ENCODE results near the gene SORCS2. TPM values are rescaled to one million over a fixed set of nuclear protein-coding genes. Genes with fewer than 3 reads are reported as not detected.

SORCS2 gene
- total RNA-seq, 8 experiments from 2014 or later: 1.8 to 14.0 (median 5.3) TPM

- WGBS, 10 experiments: 78 to 100% (median 94%) methylated on average over 1 to 6 of the region's 15 CpGs; no CpG with 5 or more reads in 2 of the 10 experiments
- Histone ChIP-seq H3K27ac (no peak overlapping the region), H3K4me1 (replicated peaks in 1 of 2) (peaks cover 13 to 19% of the 10 kb centered on the region in 2 donors), H3K4me3 (no peak overlapping the region)
- ATAC-seq (replicated peaks in 6 of 8): no peak
- in situ Hi-C loops (cut with MboI; ENCODE audit: low pct_unique_long_range_greater_than_20kb in 2 of 9, low sequenced_read_pairs in 9 of 9, unreplicated experiment in 9 of 9): no loop called here
Measured at GRCh38 chr4:7239101-7239820, 46.9 kb downstream of the SORCS2 start.

GRCh38 chr4:7239844-7240243, 47.5 kb downstream of the SORCS2 start:
- peak overlapping the region; percentile 10 to 18 for H3K27ac ChIP-seq
- WGBS, 10 experiments: 75 to 95% (median 87%) methylated on average over 4 to 10 of the region's 13 CpGs; no CpG with 5 or more reads in 5 of the 10 experiments
- ATAC-seq (replicated peaks in 6 of 8): peak in 2 of 8 experiments; percentile 7 to 20
- peaks cover 13 to 19% of the 10 kb centered on the region in 2 donors for H3K4me1 ChIP-seq (replicated peaks in 1 of 2)
- no peak overlapping the region for H3K4me3 ChIP-seq
- in situ Hi-C loops (cut with MboI; ENCODE audit: low pct_unique_long_range_greater_than_20kb in 2 of 9, low sequenced_read_pairs in 9 of 9, unreplicated experiment in 9 of 9): no loop called here

GRCh38 chr4:7240306-7240705, 48.0 kb downstream of the SORCS2 start:
- ATAC-seq (replicated peaks in 6 of 8): peak in 4 of 8 experiments; percentile 22 to 59 (median 42)
- peak overlapping the region; percentile 10 to 18 for H3K27ac ChIP-seq
- in situ Hi-C loops (cut with MboI; ENCODE audit: low pct_unique_long_range_greater_than_20kb in 2 of 9, low sequenced_read_pairs in 9 of 9, unreplicated experiment in 9 of 9): no loop called here
- peaks cover 13 to 19% of the 10 kb centered on the region in 2 donors for H3K4me1 ChIP-seq (replicated peaks in 1 of 2)
- no peak overlapping the region for H3K4me3 ChIP-seq
- WGBS, 10 experiments: 63 to 88% (median 75%) methylated on average over 1 to 11 of the region's 12 CpGs; no CpG with 5 or more reads in 3 of the 10 experiments

GRCh38 chr4:7241597-7242125, 49.3 kb downstream of the SORCS2 start:
- in situ Hi-C loops (cut with MboI; ENCODE audit: low pct_unique_long_range_greater_than_20kb in 2 of 9, low sequenced_read_pairs in 9 of 9, unreplicated experiment in 9 of 9): no loop called here
- Histone ChIP-seq H3K27ac (no peak overlapping the region), H3K4me1 (replicated peaks in 1 of 2) (peaks cover 13 to 19% of the 10 kb centered on the region in 2 donors), H3K4me3 (no peak overlapping the region)
- ATAC-seq (replicated peaks in 6 of 8): peak in 2 of 8 experiments; percentile 17 to 24
- WGBS, 10 experiments: 55 to 96% (median 88%) methylated on average over 2 to 18 of the region's 18 CpGs; no CpG with 5 or more reads in 2 of the 10 experiments

- in situ Hi-C loops (cut with MboI; ENCODE audit: low pct_unique_long_range_greater_than_20kb in 2 of 9, low sequenced_read_pairs in 9 of 9, unreplicated experiment in 9 of 9): no loop called here
- Histone ChIP-seq H3K4me1 (replicated peaks in 1 of 2) (peaks cover 13 to 19% of the 10 kb centered on the region in 2 donors), H3K27ac (no peak overlapping the region), H3K4me3 (no peak overlapping the region)
- ATAC-seq (replicated peaks in 6 of 8): no peak
- WGBS, 10 experiments: 67 to 100% (median 89%) methylated on average over 1 to 10 of the region's 13 CpGs; no CpG with 5 or more reads in 5 of the 10 experiments
Measured at GRCh38 chr4:7242766-7243165, 50.4 kb downstream of the SORCS2 start.

GRCh38 chr4:7243609-7244330, 51.4 kb downstream of the SORCS2 start:
- 80 to 93% methylated on average over 2 to 7 of the region's 21 CpGs; no CpG with 5 or more reads in 8 of the 10 experiments for WGBS, 10 experiments
- no peak overlapping the region for H3K4me3 ChIP-seq
- ATAC-seq (replicated peaks in 6 of 8): no peak
- in situ Hi-C loops (cut with MboI; ENCODE audit: low pct_unique_long_range_greater_than_20kb in 2 of 9, low sequenced_read_pairs in 9 of 9, unreplicated experiment in 9 of 9): no loop called here
- H3K27ac ChIP-seq: no peak overlapping the region
- H3K4me1 ChIP-seq (replicated peaks in 1 of 2): peaks cover 13 to 19% of the 10 kb centered on the region in 2 donors

GRCh38 chr4:7244331-7244665, 52.0 kb downstream of the SORCS2 start:
- in situ Hi-C loops (cut with MboI; ENCODE audit: low pct_unique_long_range_greater_than_20kb in 2 of 9, low sequenced_read_pairs in 9 of 9, unreplicated experiment in 9 of 9): no loop called here
- no peak overlapping the region for H3K27ac ChIP-seq
- no peak overlapping the region for H3K4me3 ChIP-seq
- peak in 1 of 8 experiments; percentile 33 for ATAC-seq (replicated peaks in 6 of 8)
- peaks cover 13 to 18% of the 10 kb centered on the region in 2 donors for H3K4me1 ChIP-seq (replicated peaks in 1 of 2)
- WGBS, 10 experiments: 10 to 100% (median 90%) methylated on average over 1 to 7 of the region's 16 CpGs; no CpG with 5 or more reads in 3 of the 10 experiments

GRCh38 chr4:7244751-7245320, 52.5 kb downstream of the SORCS2 start:
- no peak for ATAC-seq (replicated peaks in 6 of 8)
- H3K27ac ChIP-seq: no peak overlapping the region
- WGBS, 10 experiments: 40 to 100% (median 91%) methylated on average over 1 to 2 of the region's 12 CpGs; no CpG with 5 or more reads in 4 of the 10 experiments
- in situ Hi-C loops (cut with MboI; ENCODE audit: low pct_unique_long_range_greater_than_20kb in 2 of 9, low sequenced_read_pairs in 9 of 9, unreplicated experiment in 9 of 9): no loop called here
- H3K4me1 ChIP-seq (replicated peaks in 1 of 2): peaks cover 8 to 15% of the 10 kb centered on the region in 2 donors
- H3K4me3 ChIP-seq: no peak overlapping the region

GRCh38 chr4:7247521-7247920, 55.2 kb downstream of the SORCS2 start:
- ATAC-seq (replicated peaks in 6 of 8): no peak
- 16 to 100% (median 87%) methylated on average over 1 to 11 of the region's 15 CpGs; no CpG with 5 or more reads in 3 of the 10 experiments for WGBS, 10 experiments
- in situ Hi-C loops (cut with MboI; ENCODE audit: low pct_unique_long_range_greater_than_20kb in 2 of 9, low sequenced_read_pairs in 9 of 9, unreplicated experiment in 9 of 9): no loop called here
- Histone ChIP-seq H3K4me1 (replicated peaks in 1 of 2) (peaks cover 10 to 15% of the 10 kb centered on the region in 2 donors), H3K27ac (no peak overlapping the region), H3K4me3 (no peak overlapping the region)

- WGBS, 10 experiments: 46 to 87% (median 76%) methylated on average over 2 to 4 of the region's 12 CpGs; no CpG with 5 or more reads in 7 of the 10 experiments
- in situ Hi-C loops (cut with MboI; ENCODE audit: low pct_unique_long_range_greater_than_20kb in 2 of 9, low sequenced_read_pairs in 9 of 9, unreplicated experiment in 9 of 9): no loop called here
- no peak for ATAC-seq (replicated peaks in 6 of 8)
Measured at GRCh38 chr4:7247946-7248345, 55.6 kb downstream of the SORCS2 start.

GRCh38 chr4:7248857-7249256, 56.5 kb downstream of the SORCS2 start:
- WGBS, 10 experiments: 88 to 100% methylated on average over 1 of the region's 1 CpG; no CpG with 5 or more reads in 8 of the 10 experiments
- no peak for ATAC-seq (replicated peaks in 6 of 8)
- H3K27ac ChIP-seq: no peak overlapping the region
- peaks cover 16 to 22% of the 10 kb centered on the region in 2 donors for H3K4me1 ChIP-seq (replicated peaks in 1 of 2)
- no peak overlapping the region for H3K4me3 ChIP-seq
- in situ Hi-C loops (cut with MboI; ENCODE audit: low pct_unique_long_range_greater_than_20kb in 2 of 9, low sequenced_read_pairs in 9 of 9, unreplicated experiment in 9 of 9): no loop called here

More at GRCh38 chr4:7247946-7248345, 55.6 kb downstream of the SORCS2 start:
- no peak overlapping the region for H3K27ac ChIP-seq
- H3K4me3 ChIP-seq: no peak overlapping the region
- H3K4me1 ChIP-seq (replicated peaks in 1 of 2): peaks cover 15% of the 10 kb centered on the region in 2 donors

- H3K4me1 ChIP-seq (replicated peaks in 1 of 2): peaks cover 20 to 33% of the 10 kb centered on the region in 2 donors
Measured at GRCh38 chr4:7251321-7251720, 59.0 kb downstream of the SORCS2 start.

More at GRCh38 chr4:7251321-7251720, 59.0 kb downstream of the SORCS2 start:
- ATAC-seq (replicated peaks in 6 of 8): no peak
- in situ Hi-C loops (cut with MboI; ENCODE audit: low pct_unique_long_range_greater_than_20kb in 2 of 9, low sequenced_read_pairs in 9 of 9, unreplicated experiment in 9 of 9): no loop called here
- no peak overlapping the region for H3K27ac ChIP-seq
- 49 to 100% (median 70%) methylated on average over 1 to 4 of the region's 5 CpGs; no CpG with 5 or more reads in 3 of the 10 experiments for WGBS, 10 experiments
- no peak overlapping the region for H3K4me3 ChIP-seq

Data from motor neuron (in vitro differentiated cells).